Fibroblast of skin of back (primary cell): ENCODE measurements around the gene RPL37A.

Experiments used
- DNase-seq: peaks from one replicate; pipeline ENCODE4 v3.0.0-alpha.2; 2013

The RPL37A gene

GRCh38 chr2:216490061-216490460 lies 8.6 kb upstream of the RPL37A start:
- DNase-seq: peak; percentile 70

- no peak for DNase-seq
These were observed 6.6 kb upstream of the RPL37A start for GRCh38 chr2:216491793-216492596.

GRCh38 chr2:216492597-216493333 lies 5.9 kb upstream of the RPL37A start:
- DNase-seq: peak; percentile 92

GRCh38 chr2:216493334-216493685 lies 5.3 kb upstream of the RPL37A start:
- no peak for DNase-seq

- DNase-seq: peak; percentile 66
These were observed 3.0 kb upstream of the RPL37A start for GRCh38 chr2:216495656-216496055.

- no peak for DNase-seq
These were observed 1.1 kb upstream of the RPL37A start for GRCh38 chr2:216497382-216498069.

GRCh38 chr2:216498070-216498378 lies 620 bp upstream of the RPL37A start:
- DNase-seq: no peak

GRCh38 chr2:216499641-216500218 lies 1.1 kb downstream of the RPL37A start:
- no peak for DNase-seq

GRCh38 chr2:216500572-216500971 lies 1.9 kb downstream of the RPL37A start:
- DNase-seq: no peak

- DNase-seq: no peak
These were observed 3.2 kb downstream of the RPL37A start for GRCh38 chr2:216501854-216502253.

- DNase-seq: no peak
These were observed 3.9 kb downstream of the RPL37A start for GRCh38 chr2:216502381-216503158.

GRCh38 chr2:216503159-216503629 lies 4.5 kb downstream of the RPL37A start:
- DNase-seq: no peak

GRCh38 chr2:216503697-216504375 lies 5.2 kb downstream of the RPL37A start:
- no peak for DNase-seq

- no peak for DNase-seq
These were observed 5.7 kb downstream of the RPL37A start for GRCh38 chr2:216504376-216504762.

GRCh38 chr2:216505133-216506106 lies 6.8 kb downstream of the RPL37A start:
- no peak for DNase-seq

- no peak for DNase-seq
These were observed 8.8 kb downstream of the RPL37A start for GRCh38 chr2:216507220-216508160.

GRCh38 chr2:216508229-216508628 lies 9.6 kb downstream of the RPL37A start:
- no peak for DNase-seq

- peak; percentile 62 for DNase-seq
These were observed 18.2 kb downstream of the RPL37A start for GRCh38 chr2:216516730-216517350.
